DLD1 (cell line): ENCODE results near the gene METTL15.
"Not testable (repeated sequence)": the region's sequence is repeated elsewhere in the genome, so short reads cannot be mapped to it uniquely, and the experiment has no call there.

Source experiments
- in situ Hi-C: cut with HindIII; loops from 2 replicates; pipeline ENCODE4 v1.10.0; 2017; ENCODE audit warnings: low sequenced_read_pairs

The METTL15 gene

DNA sequence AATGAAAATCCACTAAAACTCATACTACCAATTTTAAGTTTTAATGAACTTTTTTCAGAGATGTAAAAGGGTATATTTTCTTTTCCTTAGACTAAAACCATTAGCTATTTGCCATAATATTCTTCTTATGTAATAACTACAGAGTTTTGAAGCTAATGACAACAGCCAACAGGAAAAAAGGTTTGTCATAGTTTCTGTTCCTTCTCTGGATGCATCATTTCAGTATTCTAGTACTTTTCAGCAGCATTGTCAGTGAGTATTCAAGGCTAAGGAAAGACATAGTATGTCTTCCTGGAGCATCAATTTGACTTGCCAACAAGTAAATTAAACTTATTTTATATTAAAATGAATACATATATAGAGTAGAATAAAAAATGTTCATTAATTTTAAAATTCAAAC lies 166.0 kb downstream of the METTL15 start:
- in situ Hi-C loops, result no loop called here

DNA sequence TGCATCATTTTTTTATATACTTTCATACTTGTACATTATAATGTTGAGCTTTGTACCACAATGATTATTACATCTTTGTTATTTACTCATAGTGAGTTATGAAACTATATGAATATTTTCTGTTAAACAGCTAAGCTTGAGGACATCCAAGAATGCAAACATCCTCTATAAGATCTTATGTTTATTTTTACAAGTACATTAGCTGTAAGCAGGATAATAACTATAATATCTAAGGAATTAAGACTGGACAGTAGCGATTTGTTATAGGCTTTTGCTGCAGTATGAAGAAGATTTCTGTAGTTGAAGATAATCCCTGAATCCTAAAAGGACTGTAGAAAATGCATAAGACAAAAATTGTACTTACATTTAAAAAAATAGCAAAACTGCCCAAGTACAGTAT lies 176.0 kb downstream of the METTL15 start:
- in situ Hi-C loops, result no loop called here

DNA sequence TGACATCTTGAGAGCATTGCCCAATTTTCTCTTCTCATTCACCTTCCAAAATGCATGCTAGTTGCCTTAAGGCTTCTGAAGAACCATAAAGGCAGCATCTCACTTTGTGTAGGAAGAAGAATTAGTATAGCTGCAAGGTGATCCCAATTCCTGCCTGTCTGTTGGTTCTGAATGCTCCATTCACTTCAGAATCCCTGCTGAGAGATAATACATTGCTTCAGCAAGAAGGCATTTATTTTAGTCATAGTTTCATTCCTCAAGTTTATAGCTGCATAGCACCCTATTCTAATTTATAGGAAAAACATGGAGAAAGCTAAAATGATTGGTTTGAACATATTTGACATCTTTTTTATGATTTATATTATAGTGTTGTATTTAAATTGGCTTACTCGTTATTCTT lies 181.3 kb downstream of the METTL15 start:
- in situ Hi-C loops, result no loop called here

DNA sequence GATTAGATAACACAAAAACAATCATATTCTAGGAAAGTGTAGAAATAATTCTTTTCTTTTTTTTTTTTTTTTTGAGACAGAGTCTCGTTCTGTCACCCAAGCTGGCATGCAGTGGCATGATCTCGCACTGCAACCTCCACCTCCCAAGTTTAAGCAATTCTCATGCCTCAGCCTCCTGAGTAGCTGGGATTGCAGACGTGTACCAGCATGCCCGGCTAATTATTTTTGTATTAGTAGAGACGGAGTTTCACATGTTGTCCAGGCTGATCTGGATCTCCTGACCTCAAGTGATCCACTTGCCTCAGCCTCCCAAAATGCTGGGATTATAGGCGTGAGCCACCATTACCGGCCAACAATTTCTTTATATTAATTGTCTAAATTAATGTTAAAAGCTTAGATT lies 182.8 kb downstream of the METTL15 start:
- in situ Hi-C loops, result not testable (repeated sequence)

DNA sequence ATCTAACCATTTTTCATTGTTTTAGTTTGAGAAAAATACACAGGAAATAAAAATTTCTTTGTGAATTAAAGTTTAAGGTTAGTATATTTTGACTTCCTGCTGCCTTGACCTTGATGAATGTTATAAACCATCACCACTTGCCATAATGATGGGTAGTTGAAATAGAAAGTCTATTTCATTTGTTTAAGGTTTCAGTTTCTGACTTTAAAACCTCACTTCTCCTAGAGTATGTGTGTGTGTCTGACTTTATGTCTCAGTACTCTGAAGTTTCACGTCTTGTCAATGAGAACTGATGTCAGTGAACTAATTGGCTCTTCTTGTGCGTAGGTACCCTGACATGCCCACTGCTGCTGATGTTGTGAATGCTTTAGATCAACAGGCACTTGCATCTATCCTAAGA lies 188.2 kb downstream of the METTL15 start:
- in situ Hi-C loops, result no loop called here

DNA sequence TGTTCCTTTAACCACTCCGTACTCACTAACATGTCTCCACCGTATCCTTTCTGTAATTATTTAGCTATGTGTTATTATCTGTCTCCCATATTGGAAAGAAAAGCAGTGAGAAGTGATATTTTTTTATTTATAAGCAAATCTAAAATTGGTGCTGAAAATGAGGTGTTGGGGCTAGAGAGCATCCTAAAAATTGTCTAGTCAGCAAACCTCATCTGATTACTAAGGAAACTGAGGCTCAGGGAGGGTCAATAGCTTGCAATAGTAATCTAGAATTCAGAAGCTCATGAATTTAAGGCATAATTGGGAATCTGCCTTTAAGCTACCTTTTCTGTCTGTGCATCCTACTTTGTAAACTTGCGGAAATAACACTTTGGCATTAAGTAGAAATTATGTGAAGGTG lies 190.0 kb downstream of the METTL15 start:
- in situ Hi-C loops, result no loop called here

DNA sequence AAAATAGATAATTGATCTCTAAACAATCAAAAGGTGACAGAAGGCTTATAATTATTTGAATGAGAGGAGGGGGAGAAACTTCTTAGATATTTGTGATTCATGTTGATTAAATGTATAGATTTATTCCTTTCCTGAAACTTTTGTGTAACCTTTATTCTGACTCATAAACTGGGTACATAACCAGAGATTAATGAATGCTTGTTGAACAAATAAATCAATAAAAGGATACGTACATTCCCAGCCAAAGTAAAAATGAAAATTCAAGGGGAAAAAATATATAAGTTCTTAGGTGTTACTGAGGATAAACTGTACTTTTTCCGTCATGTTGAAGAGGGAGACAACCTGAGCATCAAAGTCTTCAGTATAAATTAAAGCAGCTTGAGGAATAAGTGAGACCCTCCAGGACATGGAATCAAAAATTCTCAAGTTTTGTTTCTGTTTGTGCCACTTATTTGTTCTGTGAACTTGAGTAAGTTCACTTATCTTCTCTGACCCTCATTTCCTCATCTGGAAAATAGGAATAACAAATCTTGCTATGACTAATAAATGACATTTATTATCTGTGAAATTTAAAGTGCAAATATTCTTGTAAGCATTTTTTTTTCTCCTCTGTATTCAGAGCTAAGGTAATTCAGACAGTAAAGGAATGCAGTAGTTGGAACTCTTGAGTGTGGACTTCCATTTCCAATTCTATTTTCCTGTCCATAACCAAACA lies 195.4 kb downstream of the METTL15 start:
- in situ Hi-C loops, result no loop called here

DNA sequence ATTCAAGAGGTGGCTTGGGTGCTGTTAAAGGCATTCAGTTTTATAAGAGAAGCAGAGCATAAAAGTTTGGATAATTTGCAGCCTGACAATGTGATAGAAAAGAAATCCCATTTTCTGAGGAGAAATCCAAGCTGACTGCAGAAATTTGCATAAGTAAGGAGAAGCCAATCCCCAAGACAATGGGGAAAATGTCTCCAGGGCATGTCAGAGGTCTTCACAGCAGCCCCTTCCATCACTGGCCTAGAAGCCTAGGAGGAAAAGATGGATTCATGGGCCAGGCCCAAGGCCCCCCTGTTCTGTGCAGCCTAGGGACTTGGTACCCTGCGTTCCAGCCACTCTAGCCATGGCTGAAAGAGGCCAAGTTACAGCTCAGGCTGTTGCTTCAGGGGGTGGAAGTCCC lies 207.3 kb downstream of the METTL15 start:
- in situ Hi-C loops, result no loop called here

DNA sequence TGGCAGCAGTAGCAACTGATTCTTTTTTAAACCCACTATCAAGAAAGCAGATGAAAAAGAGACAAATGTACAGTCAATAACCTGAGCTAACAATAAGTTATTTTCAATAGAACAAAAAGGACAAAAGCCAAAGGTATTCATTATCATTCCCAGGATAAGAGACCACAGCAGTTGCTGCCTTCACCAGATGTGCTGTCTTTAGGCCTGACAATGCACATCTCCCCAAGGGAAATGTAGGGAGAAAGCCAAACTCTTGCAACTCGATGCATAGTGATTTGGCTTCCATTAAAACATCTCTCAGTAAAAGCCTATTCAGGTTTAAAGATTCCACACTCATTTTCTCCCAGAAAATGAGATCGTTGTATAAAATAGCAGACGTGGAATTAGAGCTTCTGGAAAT lies 210.7 kb downstream of the METTL15 start:
- in situ Hi-C loops, result no loop called here

DNA sequence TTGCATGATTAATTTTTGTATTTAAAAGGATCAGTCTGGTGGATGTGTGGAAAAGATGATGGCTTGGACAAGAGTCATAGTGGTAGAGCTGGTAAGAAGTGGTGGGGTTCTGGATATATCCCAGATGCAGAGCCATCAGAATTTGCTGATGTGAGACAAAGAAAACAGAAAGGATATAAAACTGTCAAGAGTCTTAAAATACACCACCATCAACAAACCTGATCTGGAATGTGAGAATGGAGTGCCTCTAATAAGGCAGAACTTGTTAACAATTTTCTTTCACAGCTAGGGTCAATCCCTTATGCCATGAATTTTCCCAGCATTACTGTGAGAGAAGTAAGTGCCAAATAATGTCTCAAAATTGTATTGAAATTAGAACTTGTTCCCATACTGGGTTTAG lies 215.4 kb downstream of the METTL15 start:
- in situ Hi-C loops, result no loop called here

DNA sequence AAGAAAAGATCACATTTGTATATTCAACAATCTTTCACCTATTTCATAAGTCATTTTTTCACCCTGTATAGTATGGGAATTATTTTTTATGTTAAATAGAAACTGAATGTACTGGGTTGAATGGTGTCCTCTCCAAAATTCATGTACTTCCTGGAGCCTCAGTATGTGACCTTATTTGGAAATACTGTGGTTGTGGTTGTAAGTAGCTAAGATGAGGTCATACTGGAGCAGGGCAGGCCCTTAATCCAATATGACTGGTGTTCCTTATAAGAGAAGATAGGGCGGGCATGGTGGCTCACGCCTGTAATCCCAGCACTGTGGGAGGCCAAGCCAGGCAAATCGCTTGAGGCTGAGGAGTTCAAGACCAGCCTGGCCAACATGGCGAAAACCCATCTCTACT lies 224.2 kb downstream of the METTL15 start:
- in situ Hi-C loops, result not testable (repeated sequence)

DNA sequence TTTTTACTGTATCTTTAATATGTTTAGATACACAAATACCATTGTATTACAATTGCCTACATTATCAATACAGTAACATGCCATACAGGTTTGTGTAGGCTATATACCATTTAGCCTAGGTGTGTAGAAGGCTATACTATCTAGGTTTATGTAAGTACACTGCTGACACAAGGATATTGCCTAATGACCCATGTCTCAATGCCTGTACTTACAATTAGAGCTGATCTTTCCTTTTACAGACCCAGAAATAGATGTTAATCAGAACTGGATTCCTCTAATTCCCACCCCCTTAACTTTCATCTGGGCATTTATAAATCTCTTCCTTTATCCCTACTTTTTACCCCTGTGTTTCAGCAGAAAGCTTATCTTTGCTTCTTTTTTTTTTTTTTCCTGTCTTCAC lies 229.5 kb downstream of the METTL15 start:
- in situ Hi-C loops, result no loop called here

DNA sequence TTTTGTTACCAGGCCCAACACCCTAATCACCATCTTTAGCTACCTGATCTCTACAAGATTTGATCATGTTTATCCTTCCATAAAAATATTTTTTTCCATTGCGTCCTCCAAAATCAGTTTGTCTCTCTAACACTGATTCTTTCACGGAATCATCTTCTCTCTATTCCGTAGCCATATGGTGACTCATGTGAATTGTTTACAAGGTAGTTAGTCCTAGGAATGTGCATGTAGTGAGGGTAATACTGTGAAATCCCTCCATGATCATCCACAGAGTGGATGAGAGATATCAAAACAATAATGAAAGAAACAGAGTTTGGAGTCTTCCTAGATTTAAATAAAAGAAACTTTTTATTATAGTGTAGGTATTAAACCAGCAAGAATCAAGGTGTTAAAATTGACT lies 230.2 kb downstream of the METTL15 start:
- in situ Hi-C loops, result no loop called here

DNA sequence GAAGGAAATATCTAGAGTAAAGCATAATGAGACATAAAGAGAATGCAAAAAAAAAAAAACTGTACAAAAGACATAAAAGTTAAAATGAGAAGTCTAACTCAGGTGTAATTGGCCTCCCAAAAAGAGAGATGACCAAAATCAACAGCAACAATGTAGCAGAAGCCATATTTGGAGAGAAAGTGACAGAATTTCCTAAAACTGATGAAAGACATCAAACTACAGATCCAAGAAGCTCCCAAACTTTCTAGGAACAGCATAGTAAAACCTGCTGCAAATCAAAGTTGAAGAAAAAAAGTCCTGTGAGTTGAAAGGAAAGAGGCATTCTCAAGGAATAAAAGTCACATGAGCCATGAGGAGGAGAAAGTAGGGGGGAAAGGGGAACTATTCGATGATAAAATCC lies 231.3 kb downstream of the METTL15 start:
- in situ Hi-C loops, result no loop called here

DNA sequence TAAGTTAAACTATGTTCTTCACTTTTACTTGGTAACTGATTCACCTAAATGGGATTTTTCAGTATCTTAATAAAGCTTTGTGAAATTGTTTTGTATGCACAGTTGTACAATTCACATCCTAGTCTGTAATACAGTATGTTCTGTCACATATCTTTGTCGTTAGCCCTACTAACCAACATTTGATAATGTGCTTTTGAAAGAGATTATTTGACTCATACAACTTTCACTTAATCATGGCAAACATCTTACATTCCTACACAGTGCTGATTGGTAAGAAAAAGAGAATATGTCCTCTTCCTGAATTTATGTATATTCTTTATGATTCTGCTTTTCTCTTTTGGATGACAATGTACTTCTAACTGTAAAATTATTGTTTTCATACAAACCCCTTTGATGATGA lies 234.5 kb downstream of the METTL15 start:
- in situ Hi-C loops, result no loop called here

DNA sequence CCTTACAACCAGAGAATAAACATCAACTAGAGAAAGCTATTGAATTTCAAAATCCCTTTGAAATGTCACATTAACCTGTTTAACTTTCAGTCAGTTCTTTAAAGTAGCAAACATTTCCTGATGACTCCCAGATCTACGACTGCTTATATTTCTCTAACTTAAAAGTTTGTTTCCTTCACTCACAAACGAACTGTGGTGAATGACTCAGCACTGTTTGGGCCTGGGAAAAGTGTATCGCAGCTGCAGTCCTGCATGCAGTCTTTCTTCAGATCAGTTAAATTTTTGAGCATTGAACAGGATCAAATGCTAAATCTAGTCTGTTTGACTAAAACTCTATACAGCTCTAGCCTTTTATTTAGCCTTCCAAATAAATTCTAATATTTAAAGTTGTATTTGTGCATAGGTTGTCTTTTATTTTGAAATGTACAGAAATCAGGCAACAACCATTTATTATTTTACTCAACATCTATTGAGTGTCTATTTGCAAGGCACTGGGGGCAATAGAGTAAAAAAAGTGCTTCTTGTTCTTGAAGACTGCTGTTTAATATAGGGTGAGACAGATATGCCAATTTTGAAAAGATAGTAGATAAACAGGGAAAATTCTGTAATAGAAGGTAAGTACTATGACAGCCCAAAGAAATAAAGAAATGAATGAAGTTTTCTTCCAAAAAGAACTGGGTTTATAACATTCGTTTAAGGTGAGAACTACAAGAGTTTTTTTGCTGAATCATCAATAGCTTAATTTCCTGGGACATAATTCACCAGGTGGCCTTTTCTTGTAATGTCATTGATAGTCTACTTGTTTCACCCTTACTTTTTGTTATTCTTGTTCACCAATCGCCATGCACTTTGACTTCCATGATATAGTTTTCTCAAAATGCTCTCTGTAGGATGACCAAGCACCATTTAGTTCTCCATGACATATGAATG lies 235.4 kb downstream of the METTL15 start:
- in situ Hi-C loops, result no loop called here

DNA sequence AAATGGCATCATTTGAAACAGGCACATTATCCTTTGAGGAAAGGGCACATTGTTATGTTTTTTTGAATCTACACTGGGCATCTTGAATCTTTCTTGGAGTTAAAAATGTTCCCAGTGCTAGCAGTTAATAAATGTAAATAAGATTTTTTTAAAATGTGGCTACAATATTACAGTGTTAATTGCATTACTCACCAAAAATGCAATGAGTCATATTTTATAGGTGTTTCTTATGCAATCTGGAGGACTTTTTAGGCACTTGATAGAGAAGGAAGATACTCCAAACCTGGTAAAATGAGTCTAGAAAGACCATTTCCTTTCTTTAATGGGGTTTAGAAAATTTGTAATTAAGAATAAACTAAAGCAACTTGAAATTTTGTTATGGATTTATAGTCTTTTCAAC lies 238.0 kb downstream of the METTL15 start:
- in situ Hi-C loops, result no loop called here

DNA sequence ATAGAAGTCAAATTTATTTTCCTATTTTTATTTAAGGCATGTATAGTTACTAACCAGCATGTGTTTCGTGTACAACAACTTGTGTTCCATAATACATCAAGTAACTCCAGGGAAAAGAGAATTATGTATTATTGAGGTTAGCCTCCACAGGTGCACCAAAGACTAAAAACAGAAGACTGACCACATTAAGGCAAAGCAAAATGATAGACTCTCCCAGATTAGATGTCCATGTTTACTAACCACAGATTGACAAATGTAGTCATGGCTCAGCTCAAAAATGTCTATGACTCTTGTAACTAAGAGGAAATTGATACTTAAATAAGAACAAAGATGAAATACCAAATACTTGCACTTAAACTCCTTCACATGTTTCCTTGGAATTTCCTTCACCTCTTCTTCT lies 238.5 kb downstream of the METTL15 start:
- in situ Hi-C loops, result no loop called here

DNA sequence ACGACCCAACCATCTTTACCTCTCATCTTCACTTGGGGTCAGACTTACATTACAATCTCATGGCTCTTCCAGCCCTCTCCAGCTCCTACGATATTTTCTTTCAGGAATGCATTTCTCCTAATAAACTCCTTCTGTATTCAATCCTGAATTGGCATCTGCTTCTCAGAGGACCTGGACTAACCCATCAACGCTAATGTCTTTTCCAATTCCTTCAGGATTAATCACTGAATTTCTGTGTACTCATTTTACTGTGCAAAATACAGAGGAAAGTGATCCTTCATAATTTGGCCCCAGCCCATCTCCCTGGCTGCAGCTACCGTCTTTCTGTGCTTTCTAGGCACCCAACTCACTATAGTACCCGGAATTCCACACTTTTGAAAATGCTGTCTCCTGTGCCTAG lies 239.2 kb downstream of the METTL15 start:
- in situ Hi-C loops, result no loop called here

DNA sequence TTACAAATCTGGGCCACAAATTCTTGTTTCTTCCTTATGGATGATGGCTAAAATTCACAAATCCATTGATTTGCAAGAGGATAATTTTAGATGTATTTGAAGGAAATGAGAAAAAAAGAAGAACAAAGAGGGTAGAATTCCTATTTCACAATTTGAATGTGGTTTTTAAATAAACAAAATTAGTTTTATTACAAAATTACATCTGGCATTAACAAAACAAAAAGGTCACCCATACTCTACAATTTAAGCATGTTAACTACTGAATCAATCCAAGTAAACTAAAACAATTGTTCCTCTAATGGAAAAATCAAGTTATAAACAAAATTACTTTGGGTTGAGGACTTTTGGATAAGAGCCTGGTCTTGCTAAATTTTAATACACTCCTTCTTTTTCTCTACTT lies 242.0 kb downstream of the METTL15 start:
- in situ Hi-C loops, result no loop called here

DNA sequence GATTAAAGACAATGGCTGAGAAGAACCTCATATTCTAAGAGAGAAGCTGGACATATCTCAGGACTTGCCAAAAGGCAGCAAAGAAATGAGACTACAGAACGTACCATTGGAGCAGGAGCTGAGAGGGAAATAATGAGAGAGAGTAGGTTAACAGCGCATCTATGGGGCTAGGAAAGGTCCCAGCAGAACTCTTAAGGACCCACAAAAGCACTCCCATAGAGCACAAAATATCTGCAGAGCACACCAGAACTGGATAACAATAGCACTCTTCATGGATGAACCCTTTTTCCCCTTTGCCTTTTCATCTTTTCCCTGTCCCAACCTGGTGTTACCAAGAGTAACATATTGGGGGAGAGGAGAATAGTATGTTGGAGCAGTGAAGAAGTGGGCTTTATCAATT lies 245.8 kb downstream of the METTL15 start:
- in situ Hi-C loops, result no loop called here
